Measurements from ENCODE around the gene KRTAP19-2. TPM values are rescaled to one million over a fixed set of nuclear protein-coding genes. Genes with fewer than 3 reads are reported as not detected.

Gene KRTAP19-2, protein sequence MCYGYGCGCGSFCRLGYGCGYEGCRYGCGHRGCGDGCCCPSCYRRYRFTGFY
- total RNA-seq (ENCODE audit: low replicate concordance) = not detected in 2 replicates

DNA sequence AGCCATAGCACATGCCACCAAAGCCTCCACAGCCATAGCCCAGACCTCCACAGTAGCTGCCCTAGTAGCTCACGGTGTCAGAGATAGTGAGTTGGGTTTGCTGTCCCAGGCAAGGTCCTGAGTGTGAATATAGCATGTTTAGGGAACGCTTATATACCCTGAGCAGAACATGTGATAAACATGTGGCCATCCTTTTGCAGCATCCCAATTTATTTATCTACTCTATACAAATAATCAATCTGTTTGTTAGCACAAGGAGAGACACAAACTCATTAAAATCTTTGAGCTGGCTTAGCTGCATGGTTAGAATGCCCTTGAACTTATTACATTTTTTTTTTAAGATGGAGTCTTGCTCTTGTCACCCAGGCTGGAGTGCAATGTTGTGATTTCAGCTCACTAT lies at the start of gene KRTAP19-2:
KRTAP19-2 (minus strand) TSS at position 101 of the 400 bp plus-strand sequence; CDS start at position 13, 88 bp downstream.
- Histone ChIP-seq H3F3A (ENCODE audit: low read depth) (no peaks in the 10 kb centered on the region), H3K27me3 (no peaks in the 10 kb centered on the region), H3K79me2 (ENCODE audit: low read depth) (no peaks in the 10 kb centered on the region), H3K27ac (no peak within 1 kb of the TSS), H3K4me1 (peaks cover 7% of the 10 kb centered on the region), H3K36me3 (no peaks in the 10 kb centered on the region), H4K20me1 (ENCODE audit: low read depth) (no peaks in the 10 kb centered on the region), H3K9me3 (ENCODE audit: low read depth) (no peaks in the 10 kb centered on the region), H3K4me2 (no peak within 1 kb of the TSS), H3K9ac (no peak within 1 kb of the TSS), H2AFZ (replicated peaks) (no peak within 1 kb of the TSS), H3K4me3 (no peak within 1 kb of the TSS)
- no peak within 1 kb of the TSS for H3K4me3 Mint-ChIP-seq
- H3K27me3 Mint-ChIP-seq (ENCODE audit: insufficient read depth, low read depth) = no peaks in the 10 kb centered on the region
- H3K36me3 Mint-ChIP-seq = peaks cover 5% of the 10 kb centered on the region
- peaks cover 21% of the 10 kb centered on the region for H3K9me3 Mint-ChIP-seq
- H3K4me1 Mint-ChIP-seq = peaks cover 3% of the 10 kb centered on the region
- DNase-seq (ENCODE audit: low spot score) = no peak
- no peak within 1 kb of the TSS for H3K27ac Mint-ChIP-seq
- TF ChIP-seq EZH2phosphoT487 (IDR thresholded peaks at IDR 0.05) (no peak), EZH2 (IDR thresholded peaks at IDR 0.05) (no peak)
- TF ChIP-seq, protein P1, sequence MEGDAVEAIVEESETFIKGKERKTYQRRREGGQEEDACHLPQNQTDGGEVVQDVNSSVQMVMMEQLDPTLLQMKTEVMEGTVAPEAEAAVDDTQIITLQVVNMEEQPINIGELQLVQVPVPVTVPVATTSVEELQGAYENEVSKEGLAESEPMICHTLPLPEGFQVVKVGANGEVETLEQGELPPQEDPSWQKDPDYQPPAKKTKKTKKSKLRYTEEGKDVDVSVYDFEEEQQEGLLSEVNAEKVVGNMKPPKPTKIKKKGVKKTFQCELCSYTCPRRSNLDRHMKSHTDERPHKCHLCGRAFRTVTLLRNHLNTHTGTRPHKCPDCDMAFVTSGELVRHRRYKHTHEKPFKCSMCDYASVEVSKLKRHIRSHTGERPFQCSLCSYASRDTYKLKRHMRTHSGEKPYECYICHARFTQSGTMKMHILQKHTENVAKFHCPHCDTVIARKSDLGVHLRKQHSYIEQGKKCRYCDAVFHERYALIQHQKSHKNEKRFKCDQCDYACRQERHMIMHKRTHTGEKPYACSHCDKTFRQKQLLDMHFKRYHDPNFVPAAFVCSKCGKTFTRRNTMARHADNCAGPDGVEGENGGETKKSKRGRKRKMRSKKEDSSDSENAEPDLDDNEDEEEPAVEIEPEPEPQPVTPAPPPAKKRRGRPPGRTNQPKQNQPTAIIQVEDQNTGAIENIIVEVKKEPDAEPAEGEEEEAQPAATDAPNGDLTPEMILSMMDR (IDR thresholded peaks at IDR 0.05) = no peak

DNA sequence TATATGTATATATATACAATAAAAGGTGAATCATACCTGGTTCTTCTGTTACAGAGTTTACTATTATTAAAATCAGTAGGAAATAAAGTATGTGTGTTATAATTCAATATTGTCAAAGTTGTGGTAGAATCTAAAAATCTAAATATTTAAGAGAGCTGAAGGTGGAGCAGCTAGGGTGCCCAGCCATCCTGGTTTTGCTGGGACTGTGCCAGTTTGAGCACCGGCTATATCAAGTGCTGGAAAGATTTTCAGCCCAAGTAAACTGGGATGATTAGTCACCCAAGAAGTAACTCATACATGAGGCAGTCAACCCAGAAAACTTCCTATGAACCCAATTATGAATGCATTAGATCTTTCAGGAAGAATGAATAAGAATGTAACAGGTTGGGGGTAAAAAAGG lies 31.6 kb upstream of the KRTAP19-2 start:
- H3K4me3 ChIP-seq = no peak overlapping the region
- no peaks in the 10 kb centered on the region for H3K27me3 ChIP-seq
- TF ChIP-seq EZH2phosphoT487 (IDR thresholded peaks at IDR 0.05) = no peak
- TF ChIP-seq EZH2 (IDR thresholded peaks at IDR 0.05) = no peak
- TF ChIP-seq, protein P1 (IDR thresholded peaks at IDR 0.05) = no peak
- DNase-seq (ENCODE audit: low spot score) = no peak
- no peak overlapping the region for H2AFZ ChIP-seq (replicated peaks)
- no peak overlapping the region for H3K4me2 ChIP-seq
- Mint-ChIP-seq H3K4me3 (no peak overlapping the region), H3K27me3 (ENCODE audit: insufficient read depth, low read depth) (no peaks in the 10 kb centered on the region), H3K4me1 (no peaks in the 10 kb centered on the region), H3K27ac (no peak overlapping the region), H3K9me3 (no peaks in the 10 kb centered on the region), H3K36me3 (no peaks in the 10 kb centered on the region)
- no peaks in the 10 kb centered on the region for H3K79me2 ChIP-seq (ENCODE audit: low read depth)
- no peaks in the 10 kb centered on the region for H3K4me1 ChIP-seq
- H3K9me3 ChIP-seq (ENCODE audit: low read depth) = peaks cover 4% of the 10 kb centered on the region
- H3K36me3 ChIP-seq = no peaks in the 10 kb centered on the region
- H3F3A ChIP-seq (ENCODE audit: low read depth) = no peaks in the 10 kb centered on the region
- no peak overlapping the region for H3K27ac ChIP-seq
- H4K20me1 ChIP-seq (ENCODE audit: low read depth) = no peaks in the 10 kb centered on the region
- no peak overlapping the region for H3K9ac ChIP-seq

DNA sequence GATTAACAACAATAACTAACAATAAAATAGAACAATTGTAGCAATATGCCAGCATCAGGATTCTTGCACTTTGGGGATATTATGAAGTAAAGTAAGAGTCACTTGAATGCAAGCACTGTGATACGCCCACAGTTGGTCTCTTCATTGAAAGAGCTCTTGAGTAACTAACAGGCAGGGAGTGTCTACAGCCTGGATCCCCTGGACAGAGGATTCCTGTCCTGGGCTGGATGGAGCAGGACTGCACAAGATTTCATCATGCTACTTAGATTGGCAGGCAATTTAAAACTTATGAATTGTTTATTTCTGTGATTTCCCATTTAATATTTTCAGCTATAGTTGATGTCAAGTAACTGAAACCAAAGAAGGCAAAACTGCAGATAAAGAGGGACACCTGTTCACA lies 28.4 kb upstream of the KRTAP19-2 start:
- Histone ChIP-seq H4K20me1 (ENCODE audit: low read depth) (no peaks in the 10 kb centered on the region), H3K4me2 (no peak overlapping the region), H3K27ac (no peak overlapping the region), H3K79me2 (ENCODE audit: low read depth) (no peaks in the 10 kb centered on the region), H3F3A (ENCODE audit: low read depth) (no peaks in the 10 kb centered on the region), H3K4me1 (no peaks in the 10 kb centered on the region), H3K4me3 (no peak overlapping the region), H2AFZ (replicated peaks) (no peak overlapping the region), H3K27me3 (no peaks in the 10 kb centered on the region), H3K9ac (no peak overlapping the region), H3K36me3 (no peaks in the 10 kb centered on the region), H3K9me3 (ENCODE audit: low read depth) (peaks cover 4% of the 10 kb centered on the region)
- no peaks in the 10 kb centered on the region for H3K27me3 Mint-ChIP-seq (ENCODE audit: insufficient read depth, low read depth)
- H3K36me3 Mint-ChIP-seq = no peaks in the 10 kb centered on the region
- H3K27ac Mint-ChIP-seq = no peak overlapping the region
- no peak for DNase-seq (ENCODE audit: low spot score)
- no peaks in the 10 kb centered on the region for H3K9me3 Mint-ChIP-seq
- TF ChIP-seq, protein P1 (IDR thresholded peaks at IDR 0.05) = no peak
- TF ChIP-seq EZH2 (IDR thresholded peaks at IDR 0.05) = no peak
- TF ChIP-seq EZH2phosphoT487 (IDR thresholded peaks at IDR 0.05) = no peak
- no peak overlapping the region for H3K4me3 Mint-ChIP-seq
- no peaks in the 10 kb centered on the region for H3K4me1 Mint-ChIP-seq

Data from neural progenitor cell (in vitro differentiated cells).